ENCODE results near the gene SLC32A1. TPM values are rescaled to one million over a fixed set of nuclear protein-coding genes. Genes with fewer than 3 reads are reported as not detected.

The SLC32A1 gene
- total and polyA plus RNA-seq, 2 of the 13 experiments (the other 11 are each of a cell fraction or from before 2014, with no cell fraction given), result not detected

GRCh38 chr20:38730989-38731737 is 6.9 kb downstream of the SLC32A1 start (continued):
- TF ChIP-seq IKZF4 (CRISPR knock-in tag; IDR thresholded peaks at IDR 0.05; ENCODE audit: borderline replicate concordance, low read depth, not compliant biosample characterization), result no peak
- peak; percentile 56 for TF ChIP-seq CBX1 (IDR thresholded peaks at IDR 0.05; ENCODE audit: low read depth)
- TF ChIP-seq ZNF510 (CRISPR knock-in tag; IDR thresholded peaks at IDR 0.05; ENCODE audit: low read depth), result peak; percentile 85; the same call in 1 of the 2 replicates
- 0 out of 2 replicates have a peak, but pooled peaks have one; percentile 14 for TF ChIP-seq ZBTB26 (CRISPR knock-in tag; IDR thresholded peaks at IDR 0.05; ENCODE audit: borderline replicate concordance)
- TF ChIP-seq SP1 (IDR thresholded peaks at IDR 0.05), result no peak
- peak; percentile 62; the same call in 1 of the 2 replicates for TF ChIP-seq SP1 (CRISPR knock-in tag; IDR thresholded peaks at IDR 0.05)
- no peak for TF ChIP-seq NFIB (CRISPR knock-in tag; IDR thresholded peaks at IDR 0.05; ENCODE audit: borderline replicate concordance)
- no peak for TF ChIP-seq SOX6 (IDR thresholded peaks at IDR 0.05)
- peak; percentile 52 for TF ChIP-seq SOX6 (CRISPR knock-in tag; IDR thresholded peaks at IDR 0.05)
- TF ChIP-seq ZNF709 (CRISPR knock-in tag; IDR thresholded peaks at IDR 0.05), result no peak; the same call in 1 of the 2 replicates
- TF ChIP-seq CENPT (CRISPR knock-in tag; IDR thresholded peaks at IDR 0.05; ENCODE audit: low read depth), result 0 out of 2 replicates have a peak, but pooled peaks have one; percentile 46
- TF ChIP-seq KDM3A (CRISPR knock-in tag; IDR thresholded peaks at IDR 0.05; ENCODE audit: low read depth), result no peak
- TF ChIP-seq PHB2 (IDR thresholded peaks at IDR 0.05; ENCODE audit: partially characterized antibody), result no peak
- TF ChIP-seq THYN1 (CRISPR knock-in tag; IDR thresholded peaks at IDR 0.05; ENCODE audit: borderline replicate concordance, low read depth), result no peak
- no peak; the same call in 1 of the 2 replicates for TF ChIP-seq ZNF574 (CRISPR knock-in tag; IDR thresholded peaks at IDR 0.05)
- TF ChIP-seq ZNF350 (CRISPR knock-in tag; IDR thresholded peaks at IDR 0.05; ENCODE audit: borderline replicate concordance, low read depth), result peak; percentile 78
- no peak for TF ChIP-seq REL (CRISPR knock-in tag; conservative IDR thresholded peaks at IDR 0.05)
- no peak for TF ChIP-seq HCFC1 (IDR thresholded peaks at IDR 0.05; ENCODE audit: low read depth, low read length)
- TF ChIP-seq CSRNP1 (CRISPR knock-in tag; IDR thresholded peaks at IDR 0.05), result no peak
- no peak for TF ChIP-seq NPAS2 (CRISPR knock-in tag; IDR thresholded peaks at IDR 0.05; ENCODE audit: borderline replicate concordance)
- no peak for TF ChIP-seq TOE1 (CRISPR knock-in tag; IDR thresholded peaks at IDR 0.05)
- TF ChIP-seq ZFY (CRISPR knock-in tag; IDR thresholded peaks at IDR 0.05), result no peak
- no peak for TF ChIP-seq CCDC6 (CRISPR knock-in tag; IDR thresholded peaks at IDR 0.05)
- no peak for TF ChIP-seq HMG20A (CRISPR knock-in tag; IDR thresholded peaks at IDR 0.05; ENCODE audit: borderline replicate concordance)
- TF ChIP-seq KDM4B (CRISPR knock-in tag; IDR thresholded peaks at IDR 0.05), result no peak; the same call in 1 of the 2 replicates
- TF ChIP-seq NFYB (CRISPR knock-in tag; IDR thresholded peaks at IDR 0.05), result no peak
- peak; percentile 93; the same call in 1 of the 2 replicates for TF ChIP-seq ZNF567 (CRISPR knock-in tag; IDR thresholded peaks at IDR 0.05; ENCODE audit: borderline replicate concordance)
